ENCODE measurements around the gene DLGAP1. TPM values are rescaled to one million over a fixed set of nuclear protein-coding genes. Genes with fewer than 3 reads are reported as not detected.

Gene DLGAP1
- total RNA-seq, 1 experiment from 2014 or later, result 0.39 TPM

GRCh38 chr18:4311136-4311535 is 144.0 kb downstream of the DLGAP1 start:
- H3K9ac ChIP-seq (ENCODE audit: low read length), result no peak overlapping the region
- ChIA-PET RAD21 (ENCODE audit: low non-redundant PET in 1 of 2, low total read pairs in 2 of 2, uncharacterized antibody in 2 of 2, unreplicated experiment in 2 of 2) (no interaction called here), CTCF (no interaction called here), POLR2A (no interaction called here)
- H3K4me2 ChIP-seq (ENCODE audit: low read length), result no peak overlapping the region
- no peaks in the 10 kb centered on the region for H3K27me3 ChIP-seq (ENCODE audit: insufficient read depth, low read length)
- H3K4me3 ChIP-seq (replicated peaks in 1 of 2; ENCODE audit: low read depth in 1 of 2, low read length in 2 of 2), result no peak overlapping the region
- no peak overlapping the region for H3K27ac ChIP-seq (ENCODE audit: low read depth, low read length)
- TF ChIP-seq SP1 (IDR thresholded peaks at IDR 0.05; ENCODE audit: low read depth) (no peak), POLR2A (IDR thresholded peaks at IDR 0.05; ENCODE audit: borderline replicate concordance, extremely low read depth, insufficient read depth, insufficient read length) (no peak), ZNF274 (IDR thresholded peaks at IDR 0.05; ENCODE audit: low read depth, low read length) (no peak), SRF (IDR thresholded peaks at IDR 0.05; ENCODE audit: low read depth) (no peak), TCF7L2 (IDR thresholded peaks at IDR 0.05; ENCODE audit: borderline replicate concordance, extremely low read depth, insufficient read depth, insufficient read length) (no peak), FOSL1 (IDR thresholded peaks at IDR 0.05; ENCODE audit: low read depth) (no peak), CBX3 (IDR thresholded peaks at IDR 0.05; ENCODE audit: low read depth) (no peak), ATF3 (IDR thresholded peaks at IDR 0.05) (no peak)
- intact Hi-C loops (cut with micrococcal nuclease), result no loop called here
- H3K9me2 ChIP-seq (ENCODE audit: insufficient read depth), result no peaks in the 10 kb centered on the region
- H3K36me3 ChIP-seq (ENCODE audit: control insufficient read depth in 1 of 2, insufficient read depth in 2 of 2, low read length in 2 of 2), result no peaks in the 10 kb centered on the region
- H3K9me3 ChIP-seq (ENCODE audit: control insufficient read depth in 1 of 2, insufficient read depth in 1 of 2, low read depth in 1 of 2, low read length in 2 of 2), result no peaks in the 10 kb centered on the region; a peak in 2 of 4 replicates
- no peak overlapping the region for H2AFZ ChIP-seq (ENCODE audit: low read depth, low read length, poor library complexity, severe bottlenecking)
- H3K79me2 ChIP-seq (ENCODE audit: insufficient read depth, low read length), result no peaks in the 10 kb centered on the region
- no TSS peak for BruUV-seq (replicated peaks)
- ATAC-seq (no peak), DNase-seq (ENCODE audit: low read depth, low spot score) (no peak)
- H4K20me1 ChIP-seq (ENCODE audit: insufficient read depth), result no peaks in the 10 kb centered on the region
- H3K4me1 ChIP-seq (ENCODE audit: control insufficient read depth in 1 of 2, insufficient read depth in 2 of 2, low read length in 2 of 2), result no peaks in the 10 kb centered on the region

DNA sequence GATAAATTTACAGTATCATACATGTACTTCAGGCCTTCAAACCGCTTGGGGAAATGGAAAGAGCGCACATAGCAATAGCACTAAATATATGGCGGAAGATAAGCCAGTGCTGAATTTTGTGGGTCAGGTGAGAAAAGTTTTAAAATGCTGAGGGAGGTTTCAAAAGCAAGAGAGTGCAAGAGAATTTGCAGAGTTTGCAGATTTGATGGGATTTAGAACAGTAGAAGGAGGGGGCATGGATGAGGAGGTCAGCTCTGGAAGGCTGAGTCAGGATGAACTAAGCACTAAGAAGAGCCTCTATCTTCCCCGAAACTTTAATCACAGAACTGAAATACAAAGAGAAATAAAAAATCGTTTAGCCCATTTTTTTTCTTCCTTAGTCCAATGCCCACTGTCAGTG is 145.9 kb downstream of the DLGAP1 start:
- Histone ChIP-seq H3K4me2 (ENCODE audit: low read length) (no peak overlapping the region), H3K27ac (ENCODE audit: low read depth, low read length) (no peak overlapping the region), H2AFZ (ENCODE audit: low read depth, low read length, poor library complexity, severe bottlenecking) (no peak overlapping the region), H3K4me1 (ENCODE audit: control insufficient read depth in 1 of 2, insufficient read depth in 2 of 2, low read length in 2 of 2) (no peaks in the 10 kb centered on the region), H3K4me3 (replicated peaks in 1 of 2; ENCODE audit: low read depth in 1 of 2, low read length in 2 of 2) (no peak overlapping the region), H3K36me3 (ENCODE audit: control insufficient read depth in 1 of 2, insufficient read depth in 2 of 2, low read length in 2 of 2) (no peaks in the 10 kb centered on the region), H3K79me2 (ENCODE audit: insufficient read depth, low read length) (no peaks in the 10 kb centered on the region), H3K9me3 (ENCODE audit: control insufficient read depth in 1 of 2, insufficient read depth in 1 of 2, low read depth in 1 of 2, low read length in 2 of 2) (no peaks in the 10 kb centered on the region; a peak in 2 of 4 replicates), H3K9ac (ENCODE audit: low read length) (no peak overlapping the region), H3K27me3 (ENCODE audit: insufficient read depth, low read length) (no peaks in the 10 kb centered on the region), H4K20me1 (ENCODE audit: insufficient read depth) (no peaks in the 10 kb centered on the region), H3K9me2 (ENCODE audit: insufficient read depth) (no peaks in the 10 kb centered on the region)
- DNase-seq (ENCODE audit: low read depth, low spot score) (no peak), ATAC-seq (no peak)
- ChIA-PET RAD21 (ENCODE audit: low non-redundant PET in 1 of 2, low total read pairs in 2 of 2, uncharacterized antibody in 2 of 2, unreplicated experiment in 2 of 2) (no interaction called here), POLR2A (no interaction called here), CTCF (no interaction called here)
- intact Hi-C loops (cut with micrococcal nuclease), result no loop called here
- no TSS peak for BruUV-seq (replicated peaks)
- TF ChIP-seq SIN3A (IDR thresholded peaks at IDR 0.05; ENCODE audit: low read depth), result no peak
- TF ChIP-seq, protein P1, sequence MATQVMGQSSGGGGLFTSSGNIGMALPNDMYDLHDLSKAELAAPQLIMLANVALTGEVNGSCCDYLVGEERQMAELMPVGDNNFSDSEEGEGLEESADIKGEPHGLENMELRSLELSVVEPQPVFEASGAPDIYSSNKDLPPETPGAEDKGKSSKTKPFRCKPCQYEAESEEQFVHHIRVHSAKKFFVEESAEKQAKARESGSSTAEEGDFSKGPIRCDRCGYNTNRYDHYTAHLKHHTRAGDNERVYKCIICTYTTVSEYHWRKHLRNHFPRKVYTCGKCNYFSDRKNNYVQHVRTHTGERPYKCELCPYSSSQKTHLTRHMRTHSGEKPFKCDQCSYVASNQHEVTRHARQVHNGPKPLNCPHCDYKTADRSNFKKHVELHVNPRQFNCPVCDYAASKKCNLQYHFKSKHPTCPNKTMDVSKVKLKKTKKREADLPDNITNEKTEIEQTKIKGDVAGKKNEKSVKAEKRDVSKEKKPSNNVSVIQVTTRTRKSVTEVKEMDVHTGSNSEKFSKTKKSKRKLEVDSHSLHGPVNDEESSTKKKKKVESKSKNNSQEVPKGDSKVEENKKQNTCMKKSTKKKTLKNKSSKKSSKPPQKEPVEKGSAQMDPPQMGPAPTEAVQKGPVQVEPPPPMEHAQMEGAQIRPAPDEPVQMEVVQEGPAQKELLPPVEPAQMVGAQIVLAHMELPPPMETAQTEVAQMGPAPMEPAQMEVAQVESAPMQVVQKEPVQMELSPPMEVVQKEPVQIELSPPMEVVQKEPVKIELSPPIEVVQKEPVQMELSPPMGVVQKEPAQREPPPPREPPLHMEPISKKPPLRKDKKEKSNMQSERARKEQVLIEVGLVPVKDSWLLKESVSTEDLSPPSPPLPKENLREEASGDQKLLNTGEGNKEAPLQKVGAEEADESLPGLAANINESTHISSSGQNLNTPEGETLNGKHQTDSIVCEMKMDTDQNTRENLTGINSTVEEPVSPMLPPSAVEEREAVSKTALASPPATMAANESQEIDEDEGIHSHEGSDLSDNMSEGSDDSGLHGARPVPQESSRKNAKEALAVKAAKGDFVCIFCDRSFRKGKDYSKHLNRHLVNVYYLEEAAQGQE (IDR thresholded peaks at IDR 0.05; ENCODE audit: low read depth), result no peak
- TF ChIP-seq ZNF274 (IDR thresholded peaks at IDR 0.05; ENCODE audit: low read depth, low read length), result no peak
- no peak for TF ChIP-seq CEBPB (IDR thresholded peaks at IDR 0.05; ENCODE audit: low read depth)
- TF ChIP-seq ZBTB33 (IDR thresholded peaks at IDR 0.05; ENCODE audit: extremely low read depth, insufficient replicate concordance, low read length), result no peak
- TF ChIP-seq CBX3 (IDR thresholded peaks at IDR 0.05; ENCODE audit: low read depth), result no peak
- no peak for TF ChIP-seq TCF7L2 (IDR thresholded peaks at IDR 0.05; ENCODE audit: borderline replicate concordance, extremely low read depth, insufficient read depth, insufficient read length)
- no peak for TF ChIP-seq RAD21 (IDR thresholded peaks at IDR 0.05; ENCODE audit: low read depth)
- no peak for TF ChIP-seq FOSL1 (IDR thresholded peaks at IDR 0.05; ENCODE audit: low read depth)
- no peak for TF ChIP-seq ELF1 (IDR thresholded peaks at IDR 0.05; ENCODE audit: borderline replicate concordance, low read depth)
- no peak for TF ChIP-seq SRF (IDR thresholded peaks at IDR 0.05; ENCODE audit: low read depth)
- no peak for TF ChIP-seq POLR2A (IDR thresholded peaks at IDR 0.05; ENCODE audit: borderline replicate concordance, extremely low read depth, insufficient read depth, insufficient read length)
- TF ChIP-seq EZH2 (IDR thresholded peaks at IDR 0.05), result no peak
- TF ChIP-seq ATF3 (IDR thresholded peaks at IDR 0.05), result no peak

All from HCT116 (cell line).